HG03175 (cell line): ENCODE measurements around the gene HDAC7.

ENCODE experiments used
- ATAC-seq: cut with Tn5 transposase; IDR thresholded peaks from one replicate; pipeline ENCODE4 v1.9.1; 2021; ENCODE audit warnings: mild to moderate bottlenecking, moderate library complexity; ENCODE audit not compliant: unreplicated experiment

Gene HDAC7

DNA sequence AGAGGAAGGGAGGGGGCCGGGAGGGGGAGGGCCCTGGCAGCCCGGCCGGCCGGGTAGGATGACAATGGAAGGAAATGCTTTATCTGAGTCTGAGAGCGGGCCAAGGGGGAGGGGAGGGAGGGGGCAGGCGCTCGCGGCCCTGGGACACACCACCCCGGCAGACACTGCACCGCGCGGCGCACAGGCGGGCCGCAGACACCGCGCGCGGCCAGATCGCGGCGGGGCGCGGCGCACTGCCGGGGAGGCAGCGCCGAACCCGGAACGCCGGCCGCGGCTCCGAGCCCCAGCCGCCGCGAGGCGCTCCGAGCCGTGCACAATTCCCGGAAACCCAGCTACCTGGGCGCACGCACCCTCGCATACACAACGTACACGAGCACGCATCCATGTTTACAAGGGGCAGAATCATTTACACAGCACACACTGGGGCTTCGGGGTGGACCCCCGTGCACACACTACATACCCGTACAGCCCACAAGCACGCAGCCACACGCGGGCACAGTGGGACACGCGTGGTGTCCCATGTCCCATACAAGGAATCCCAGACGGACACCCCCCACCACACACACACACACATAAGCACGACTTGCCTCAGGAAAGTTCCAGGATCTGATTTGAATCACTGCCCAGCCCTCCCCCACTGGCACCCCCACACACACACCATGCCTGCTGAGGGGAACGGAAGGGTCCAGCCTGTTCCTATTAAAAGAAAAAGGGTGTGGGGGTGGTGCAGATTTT is at the start of gene HDAC7:
Gene HDAC7 (minus strand): TSS at position 8 of the 735 bp plus-strand sequence. CDS start 118 bp downstream, outside the sequence.
- ATAC-seq, result peak; percentile 53

DNA sequence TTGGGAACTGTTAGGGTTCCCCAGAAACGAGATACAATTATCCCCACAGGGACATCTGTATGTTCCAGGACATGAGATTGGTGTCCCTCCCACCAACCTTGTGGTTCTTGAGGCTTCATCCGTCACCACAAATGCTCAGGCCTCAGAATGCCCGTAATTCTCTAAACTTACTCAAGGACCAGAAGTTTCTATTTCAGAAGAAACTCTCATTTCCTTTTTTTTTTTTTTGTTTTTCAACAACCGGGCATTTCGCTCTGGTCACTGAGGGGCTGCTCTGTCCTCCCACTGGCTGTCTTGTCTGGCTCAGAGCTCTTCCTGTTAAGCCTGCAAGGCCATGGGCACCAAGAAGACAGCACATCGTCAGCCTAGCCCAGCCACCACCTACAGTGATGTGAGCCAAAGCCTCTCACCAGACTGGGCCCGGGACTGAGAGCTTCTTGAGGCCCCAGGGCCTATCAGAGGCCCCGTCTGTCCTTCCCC is 48.9 kb upstream of the HDAC7 start:
- peak; percentile 52 for ATAC-seq

DNA sequence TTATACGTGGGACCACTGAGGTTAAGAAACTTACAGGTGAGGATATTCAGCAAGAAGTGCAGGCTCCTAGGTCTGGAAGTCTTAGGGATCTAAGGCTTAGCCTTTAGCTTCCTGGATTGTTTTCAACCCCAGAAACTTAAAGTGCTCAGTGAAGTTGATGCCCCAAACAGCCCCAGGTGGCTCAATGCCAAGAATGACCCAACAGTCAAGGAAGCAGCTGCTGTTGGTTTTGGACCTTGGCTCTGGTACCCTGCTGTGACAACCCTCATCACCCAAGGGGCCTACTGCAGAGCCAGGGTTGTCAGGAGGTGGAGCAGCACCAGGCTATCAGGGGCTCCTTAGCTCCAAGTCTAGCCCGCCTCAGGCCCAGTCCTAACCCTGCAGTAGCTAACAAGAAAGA is 48.3 kb upstream of the HDAC7 start:
- ATAC-seq, result no peak

DNA sequence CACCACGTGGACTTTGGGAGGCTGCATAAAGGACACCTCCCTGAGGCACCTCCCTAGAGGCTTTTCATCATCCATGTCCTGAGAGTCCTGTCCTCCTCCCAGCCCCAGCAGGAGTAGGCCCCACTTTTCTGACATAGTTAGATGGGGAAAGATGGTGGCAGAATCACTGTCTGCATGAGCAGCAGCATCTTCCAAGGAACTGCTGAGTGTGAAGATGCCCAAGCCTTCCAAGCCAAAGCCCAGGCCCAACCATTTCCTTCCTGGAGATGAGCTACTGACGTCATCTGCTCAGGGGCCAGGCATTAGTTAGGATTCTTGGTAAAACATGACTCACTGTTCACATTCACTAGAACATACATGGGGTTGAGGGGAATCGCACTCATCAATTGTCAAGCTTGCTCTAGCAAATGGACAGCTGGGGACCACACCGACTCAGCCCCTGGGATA is 47.8 kb upstream of the HDAC7 start:
- ATAC-seq, result no peak

DNA sequence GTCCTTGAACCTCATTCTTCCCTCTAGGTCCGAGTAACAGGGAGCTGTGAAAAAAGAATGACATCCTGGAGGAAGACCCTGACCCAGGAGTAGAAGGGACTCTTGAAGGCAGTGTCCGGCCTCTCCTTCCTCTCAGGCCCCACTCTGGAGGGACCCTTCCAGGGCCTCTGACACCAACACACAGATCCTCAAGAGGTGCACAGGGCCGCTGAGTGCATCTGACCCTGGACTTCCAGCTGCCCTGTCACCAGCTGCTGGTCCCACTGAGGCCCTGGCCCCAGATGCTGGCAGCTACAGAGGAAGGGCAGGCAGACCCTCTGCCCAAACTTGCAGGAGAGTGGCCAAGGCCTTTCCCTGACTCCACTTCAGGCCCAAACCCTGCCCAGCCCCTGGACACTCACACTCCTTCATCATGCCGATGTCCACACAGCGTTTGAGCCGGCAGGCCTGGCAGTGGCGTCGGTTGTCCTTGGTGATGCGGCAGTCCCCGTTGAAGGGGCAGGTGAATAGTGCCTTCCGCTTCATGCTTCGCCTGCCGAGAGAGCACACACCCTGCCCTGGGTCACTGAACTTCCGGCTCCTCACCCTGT is 45.0 kb upstream of the HDAC7 start:
- ATAC-seq, result no peak

DNA sequence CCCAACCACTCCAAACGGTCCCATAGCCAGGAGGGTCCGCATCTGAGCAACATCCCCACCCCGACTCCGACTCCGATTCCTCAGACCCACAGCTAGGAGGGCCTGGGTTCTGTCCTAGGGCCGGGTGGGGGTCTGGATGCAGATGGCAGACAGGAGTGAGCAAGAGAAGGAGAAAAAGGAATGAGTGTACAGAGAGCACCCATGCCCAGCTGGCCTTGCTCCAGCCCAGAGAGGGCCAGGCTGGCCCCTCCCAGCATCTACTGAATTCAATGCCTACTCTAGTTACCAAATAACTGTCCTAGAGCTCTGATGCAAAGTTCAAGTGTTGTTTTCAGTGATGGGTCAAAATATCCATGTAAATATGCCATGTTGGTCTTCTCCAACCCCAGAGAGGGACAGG is 44.3 kb upstream of the HDAC7 start:
- no peak for ATAC-seq

DNA sequence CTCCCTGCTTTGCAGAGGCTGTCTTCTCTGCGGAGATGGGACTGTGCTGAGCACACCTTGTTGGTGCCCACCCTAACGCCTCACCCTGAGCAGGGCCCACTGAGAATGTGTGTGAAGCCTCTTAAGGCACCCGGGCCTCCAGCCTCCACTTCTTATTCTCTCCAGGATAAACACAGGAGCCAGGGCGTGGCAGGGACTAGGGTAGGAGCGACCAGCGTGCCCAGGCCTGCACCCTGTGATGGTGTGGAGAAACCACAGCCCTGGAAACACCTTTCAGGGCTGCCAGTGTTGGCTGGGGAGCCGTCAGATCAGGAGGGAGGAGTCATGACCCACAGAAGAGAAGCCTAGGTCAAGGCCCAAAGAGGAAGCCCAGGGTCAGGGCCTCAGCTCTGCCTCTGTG is 43.8 kb upstream of the HDAC7 start:
- no peak for ATAC-seq

DNA sequence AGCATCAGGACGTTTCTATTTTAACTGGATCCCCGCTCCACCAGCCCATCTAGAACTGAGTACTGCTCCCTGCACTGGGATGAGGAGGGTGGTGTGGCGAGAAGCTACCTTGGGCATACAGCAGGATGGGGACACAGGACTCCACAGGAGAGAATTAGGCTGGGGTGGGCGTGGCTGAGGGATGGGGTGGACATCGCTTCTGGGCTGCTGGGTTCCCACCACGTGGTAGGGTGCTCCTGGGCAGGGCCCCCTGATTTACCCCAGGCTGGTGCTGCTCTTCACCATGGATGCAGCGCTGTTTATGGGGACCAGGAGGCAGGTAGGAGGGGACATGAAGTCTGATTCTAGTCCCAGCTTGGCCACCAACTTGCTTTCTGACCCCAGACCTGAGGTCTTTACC is 43.2 kb upstream of the HDAC7 start:
- no peak for ATAC-seq

DNA sequence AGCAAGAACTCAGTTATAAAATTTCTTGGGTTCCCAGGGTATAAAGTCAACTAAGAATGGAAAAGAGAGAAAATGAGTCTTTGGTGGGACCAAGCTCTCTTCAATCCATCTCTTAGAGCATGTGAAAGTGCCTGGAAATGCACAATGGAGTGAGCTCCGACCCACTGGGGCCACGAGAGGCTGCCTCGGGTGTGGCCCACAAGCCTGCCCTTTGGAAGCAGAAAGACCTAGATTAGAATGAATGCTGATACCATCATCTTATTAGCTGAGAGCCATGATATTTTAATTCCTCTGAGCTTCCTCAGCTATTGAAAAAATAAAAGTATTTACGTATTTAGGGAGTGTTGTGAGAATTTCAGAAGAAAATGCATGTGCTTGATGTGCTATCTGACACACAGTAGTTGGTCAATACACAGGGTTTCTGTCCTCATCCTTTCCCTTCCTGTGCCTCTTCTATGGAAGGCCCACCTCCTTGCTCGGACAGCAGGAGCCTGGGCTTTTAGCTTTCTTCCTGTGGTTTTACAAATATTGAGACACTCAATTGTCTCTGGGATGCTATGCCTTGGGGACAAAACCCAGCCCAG is 42.6 kb upstream of the HDAC7 start:
- no peak for ATAC-seq

DNA sequence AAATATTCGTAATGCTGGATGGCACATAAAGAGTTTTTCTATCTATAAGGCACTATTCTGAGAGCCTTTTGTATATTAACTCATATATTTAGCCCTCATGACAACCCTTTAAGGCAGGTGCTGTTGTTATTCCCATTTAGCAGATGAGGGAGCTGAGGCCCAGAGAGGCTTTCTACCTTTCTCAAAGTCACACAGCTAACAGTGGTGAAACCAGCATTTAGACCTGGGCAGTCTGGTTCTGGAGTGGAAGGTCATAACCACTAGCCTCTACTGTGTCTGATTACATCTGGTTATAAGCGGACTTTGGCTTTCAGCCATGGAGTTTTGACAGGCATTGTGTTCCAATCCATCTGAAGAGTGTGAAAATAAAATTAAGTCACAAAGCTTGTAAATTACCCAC is 41.2 kb upstream of the HDAC7 start:
- no peak for ATAC-seq

DNA sequence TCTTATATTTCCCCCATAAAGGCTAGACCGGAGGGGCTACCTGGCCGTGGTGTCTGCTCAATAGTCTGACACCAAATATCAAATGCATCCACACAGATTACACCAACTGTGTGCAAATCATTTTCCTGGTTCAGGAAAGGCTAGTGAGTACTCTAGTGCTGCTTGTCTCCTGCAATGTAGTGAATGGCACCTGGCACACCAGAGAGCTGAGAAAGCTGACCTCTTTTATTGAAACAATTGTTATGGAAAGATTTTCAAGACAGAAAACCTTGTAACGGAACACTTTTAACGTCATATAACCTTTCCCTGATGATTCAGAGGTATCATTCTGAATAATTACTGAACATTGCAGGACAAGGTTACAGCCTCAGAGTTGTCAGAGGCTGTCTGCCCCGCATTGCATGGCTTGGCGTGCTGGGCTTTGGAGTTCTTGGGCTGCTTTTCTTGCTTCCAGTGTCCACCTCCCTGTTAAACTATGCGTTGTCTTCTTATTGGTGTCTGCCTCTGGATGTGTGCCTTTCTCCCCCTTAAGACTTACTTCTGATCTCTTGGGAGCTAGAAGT is 40.7 kb upstream of the HDAC7 start:
- ATAC-seq, result no peak

DNA sequence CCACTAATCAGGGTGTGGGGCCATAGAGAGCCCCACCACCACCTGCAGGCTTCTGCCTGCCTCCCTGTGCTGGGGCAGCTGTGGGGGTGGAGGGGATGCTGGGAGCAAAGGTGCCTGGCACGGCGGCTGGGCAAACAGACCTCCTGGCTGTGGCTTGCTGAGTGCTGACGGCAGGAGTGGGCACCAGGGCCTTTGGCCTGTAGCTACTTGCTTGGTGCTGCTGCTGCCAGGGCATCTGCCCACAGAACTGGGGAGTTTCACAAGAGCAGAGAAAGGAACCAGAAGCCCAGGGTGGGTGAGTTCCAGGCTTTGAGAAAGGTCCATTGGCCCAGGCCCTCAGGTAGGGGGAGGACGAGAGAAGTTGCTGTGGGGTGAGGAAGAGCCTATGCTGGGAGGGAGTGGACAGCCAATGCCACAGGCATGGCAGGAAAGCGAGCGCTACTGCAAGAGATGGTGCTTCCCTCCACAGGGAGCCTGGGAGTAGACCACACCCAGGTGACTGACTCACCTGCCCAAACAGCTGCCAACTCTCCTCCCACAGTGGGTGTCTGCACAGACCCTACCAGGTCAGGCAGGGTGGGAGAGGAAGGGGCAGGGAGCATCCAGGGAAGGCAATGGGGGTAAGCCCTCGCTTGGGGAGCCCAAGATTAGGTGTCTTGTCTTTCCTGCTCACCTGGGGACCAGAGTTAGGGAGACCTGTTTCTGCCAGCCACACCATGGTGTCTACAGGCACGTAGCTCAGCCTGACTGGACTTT is 39.0 kb upstream of the HDAC7 start:
- ATAC-seq, result no peak

DNA sequence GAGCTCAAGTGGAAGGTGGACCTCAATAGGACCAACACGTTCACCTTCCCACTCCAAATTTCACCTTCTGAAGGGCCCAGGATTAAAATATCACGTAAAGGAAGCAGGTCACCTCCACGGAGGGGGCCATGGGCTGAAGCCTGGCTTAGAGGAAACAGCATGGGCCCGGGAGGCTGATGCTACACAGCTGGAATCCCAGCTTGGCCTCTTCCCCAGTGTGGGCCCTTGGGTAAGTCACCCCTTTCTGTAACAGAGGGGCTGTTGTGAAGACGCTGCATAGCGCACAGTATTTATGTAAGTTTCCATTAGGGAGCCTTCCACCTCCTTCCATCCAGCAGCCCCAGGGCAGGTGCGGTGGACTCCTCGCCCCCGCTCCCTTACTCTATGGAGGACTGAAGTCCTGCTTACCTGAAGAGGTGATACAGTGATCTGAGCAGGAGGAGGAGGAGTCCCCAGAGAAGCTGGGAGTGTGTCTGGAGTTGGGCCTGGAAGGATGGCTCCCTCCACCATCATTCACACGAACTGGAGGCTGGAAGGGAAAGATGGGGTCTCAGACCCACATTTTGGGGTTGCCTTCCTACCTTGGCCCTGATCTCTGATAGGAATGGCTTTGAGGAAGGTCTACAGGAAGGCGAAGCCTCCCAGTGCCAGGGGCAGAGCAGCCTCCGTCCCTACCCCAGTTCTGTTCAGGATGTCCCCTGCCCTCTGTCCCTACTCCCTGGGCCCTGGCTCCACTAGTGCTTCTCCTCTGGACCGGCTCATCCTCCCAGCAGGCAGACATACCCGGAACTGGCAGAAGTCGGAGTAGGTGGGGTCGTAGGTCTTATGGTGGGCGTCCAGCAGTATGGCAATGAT is 37.2 kb upstream of the HDAC7 start:
- no peak for ATAC-seq

DNA sequence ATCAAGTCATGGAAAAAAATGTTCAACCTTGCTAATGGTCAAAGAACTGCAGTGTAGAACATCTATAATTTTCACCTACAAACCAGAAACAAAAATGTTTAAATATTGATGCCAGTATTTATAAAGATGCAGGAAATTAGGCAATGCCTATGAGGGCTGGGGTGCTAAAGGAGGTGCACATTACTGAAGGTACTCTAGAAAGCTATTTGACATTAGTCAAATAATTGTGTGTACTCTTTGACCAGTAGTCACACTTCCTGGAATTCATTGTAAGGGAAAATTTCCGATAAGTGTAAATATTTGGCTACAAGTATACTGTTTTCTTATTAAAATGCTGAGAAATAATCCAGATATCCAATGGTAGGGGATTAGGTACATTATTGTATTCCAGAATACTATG is 36.4 kb upstream of the HDAC7 start:
- no peak for ATAC-seq

DNA sequence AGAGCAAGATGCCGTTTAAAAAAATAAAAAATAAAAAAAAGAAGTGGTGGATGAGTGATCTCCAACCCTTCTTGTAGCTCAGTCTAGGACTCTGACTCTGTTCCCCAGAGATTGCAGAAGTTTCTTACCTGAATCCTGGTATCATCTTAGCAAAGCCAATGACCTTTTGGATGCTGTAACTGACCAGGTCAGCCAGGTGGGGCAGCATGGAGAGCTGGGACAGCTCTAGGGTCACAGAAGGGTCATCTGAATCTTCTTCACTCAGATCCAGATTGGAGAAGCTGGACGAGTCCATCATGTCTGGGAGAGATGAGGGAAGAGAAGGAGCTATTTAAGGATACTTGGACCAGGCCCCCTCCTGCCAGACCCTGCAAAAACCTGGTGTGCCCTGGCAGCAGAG is 35.8 kb upstream of the HDAC7 start:
- no peak for ATAC-seq

DNA sequence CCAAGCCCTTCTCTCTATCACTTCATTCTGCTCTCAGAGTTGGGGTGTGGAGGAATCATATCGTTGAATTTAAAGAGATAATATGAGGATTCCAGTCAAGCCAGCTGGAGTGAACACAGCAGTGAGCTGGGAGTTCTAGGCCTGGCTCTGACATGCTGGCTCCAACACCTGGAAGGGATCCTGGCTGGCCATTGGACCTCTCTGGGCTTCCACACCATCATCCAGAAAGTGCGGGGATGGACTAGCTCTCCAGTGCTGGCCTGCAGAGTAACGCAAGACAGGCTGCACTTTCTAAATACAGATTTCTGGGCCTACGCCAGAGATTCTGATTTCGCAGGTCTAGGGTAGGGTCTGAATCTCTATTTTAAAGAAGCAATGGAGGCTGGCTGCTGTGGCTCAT is 34.8 kb upstream of the HDAC7 start:
- no peak for ATAC-seq

DNA sequence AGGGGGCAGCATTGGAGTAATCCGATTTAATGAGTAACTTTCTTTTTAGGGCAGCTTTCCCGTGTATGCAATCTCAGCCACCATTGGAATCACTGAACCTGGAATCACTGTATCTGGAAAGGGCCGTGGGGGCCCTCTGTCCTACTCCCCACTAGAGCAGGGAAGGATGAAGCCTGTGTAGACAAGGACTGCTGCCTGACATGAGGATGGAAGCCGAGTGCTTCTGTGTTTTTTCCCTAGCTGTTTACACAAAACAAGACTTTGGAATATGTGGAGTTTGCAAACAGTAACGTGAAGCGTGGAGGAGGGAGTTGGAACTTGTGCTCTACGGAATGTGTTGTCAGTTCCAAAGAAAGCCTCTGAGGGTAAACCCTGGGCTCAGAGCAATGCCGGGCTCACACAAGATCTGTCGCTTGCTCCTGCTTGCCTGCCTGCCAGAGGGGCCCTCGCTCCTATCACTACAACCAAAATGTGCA is 32.4 kb upstream of the HDAC7 start:
- ATAC-seq, result no peak

DNA sequence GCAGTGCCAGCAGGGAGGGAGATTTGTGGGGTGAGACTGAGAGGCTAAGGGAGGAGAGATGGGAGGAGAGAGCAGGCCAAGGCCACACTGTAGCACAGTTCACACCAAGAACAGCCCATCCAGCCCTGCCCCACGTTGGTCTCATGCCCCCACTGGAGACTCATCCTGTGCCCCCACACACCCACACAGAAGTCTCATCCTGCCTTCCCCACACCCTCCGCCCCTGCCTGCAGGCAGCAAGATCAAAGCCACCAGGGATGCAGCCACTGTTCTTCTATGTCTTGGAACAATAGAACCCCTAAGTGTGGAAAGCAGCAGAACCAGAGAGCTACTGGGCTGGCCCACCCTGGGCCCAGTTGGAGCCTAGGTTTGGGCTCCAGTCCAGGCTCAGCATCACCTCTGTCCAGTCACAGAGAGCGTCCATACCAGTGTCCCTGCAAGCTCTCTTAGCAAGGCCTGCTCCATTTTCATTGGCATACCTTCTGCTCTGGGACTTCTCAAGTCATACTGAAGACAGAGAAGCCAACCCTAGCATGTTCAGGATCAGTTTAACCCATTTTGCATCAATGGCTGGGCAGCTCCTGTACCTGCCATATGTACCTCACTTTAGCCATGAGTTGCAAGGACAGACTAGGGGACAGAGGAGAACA is 31.7 kb upstream of the HDAC7 start:
- no peak for ATAC-seq
